ENCODE results near the gene PXDN. TPM values are rescaled to one million over a fixed set of nuclear protein-coding genes. Genes with fewer than 3 reads are reported as not detected.

The PXDN gene
- total and polyA plus RNA-seq, 9 donors, result 36.0 to 116 (median 54.5) TPM

GRCh38 chr2:1713142-1713838 lies 31.0 kb downstream of the PXDN start:
- TF ChIP-seq CTCF (IDR thresholded peaks at IDR 0.05) (no peak), POLR2A (IDR thresholded peaks at IDR 0.05) (no peak), EP300 (IDR thresholded peaks at IDR 0.05) (no peak)
- DNase-seq, result no peak
- intact Hi-C loops (cut with DNase I), result no loop called here
- 94 to 97% (median 95%) methylated on average over 21 to 22 of the region's 22 CpGs for WGBS, 3 donors
- no peak overlapping the region for H3K4me3 ChIP-seq
- no peaks in the 10 kb centered on the region for H3K36me3 ChIP-seq
- H3K9me3 ChIP-seq, result no peaks in the 10 kb centered on the region
- no peaks in the 10 kb centered on the region for H3K27me3 ChIP-seq
- peaks cover 47% of the 10 kb centered on the region for H3K4me1 ChIP-seq (ENCODE audit: insufficient read depth)
- peak overlapping the region in 1 of 2 donors; percentile 9 for H3K27ac ChIP-seq

GRCh38 chr2:1709946-1710560 lies 34.3 kb downstream of the PXDN start:
- intact Hi-C loops (cut with DNase I), result no loop called here
- Histone ChIP-seq H3K27ac (no peak overlapping the region), H3K4me3 (no peak overlapping the region), H3K27me3 (no peaks in the 10 kb centered on the region), H3K4me1 (ENCODE audit: insufficient read depth) (peaks cover 35% of the 10 kb centered on the region), H3K36me3 (no peaks in the 10 kb centered on the region), H3K9me3 (no peaks in the 10 kb centered on the region)
- no peak for DNase-seq
- WGBS, 3 donors, result 92 to 95% (median 93%) methylated on average over 15 of the region's 15 CpGs
- TF ChIP-seq EP300 (IDR thresholded peaks at IDR 0.05), result no peak
- no peak for TF ChIP-seq CTCF (IDR thresholded peaks at IDR 0.05)
- no peak for TF ChIP-seq POLR2A (IDR thresholded peaks at IDR 0.05)

GRCh38 chr2:1709335-1709605 lies 35.0 kb downstream of the PXDN start:
- DNase-seq, result no peak
- H3K9me3 ChIP-seq, result no peaks in the 10 kb centered on the region
- 86 to 94% (median 91%) methylated on average over 8 of the region's 8 CpGs for WGBS, 3 donors
- TF ChIP-seq EP300 (IDR thresholded peaks at IDR 0.05) (no peak), POLR2A (IDR thresholded peaks at IDR 0.05) (no peak), CTCF (IDR thresholded peaks at IDR 0.05) (no peak)
- peaks cover 29% of the 10 kb centered on the region for H3K4me1 ChIP-seq (ENCODE audit: insufficient read depth)
- no peaks in the 10 kb centered on the region for H3K27me3 ChIP-seq
- intact Hi-C loops (cut with DNase I), result no loop called here
- no peak overlapping the region for H3K4me3 ChIP-seq
- no peaks in the 10 kb centered on the region for H3K36me3 ChIP-seq
- no peak overlapping the region for H3K27ac ChIP-seq

- intact Hi-C loops (cut with DNase I), result no loop called here
- no peak overlapping the region for H3K4me3 ChIP-seq
These were observed 35.6 kb downstream of the PXDN start for GRCh38 chr2:1708476-1709334.

More at GRCh38 chr2:1708476-1709334, 35.6 kb downstream of the PXDN start:
- Histone ChIP-seq H3K27me3 (no peaks in the 10 kb centered on the region), H3K4me1 (ENCODE audit: insufficient read depth) (peaks cover 23% of the 10 kb centered on the region), H3K9me3 (no peaks in the 10 kb centered on the region), H3K27ac (no peak overlapping the region), H3K36me3 (no peaks in the 10 kb centered on the region)
- no peak for DNase-seq
- WGBS, 3 donors, result 80 to 86% (median 80%) methylated on average over 34 of the region's 34 CpGs
- TF ChIP-seq CTCF (IDR thresholded peaks at IDR 0.05), result no peak
- TF ChIP-seq EP300 (IDR thresholded peaks at IDR 0.05), result no peak
- no peak for TF ChIP-seq POLR2A (IDR thresholded peaks at IDR 0.05)
